Transverse colon (tissue), 4 donors: ENCODE results near the gene EML4. TPM values are rescaled to one million over a fixed set of nuclear protein-coding genes. Genes with fewer than 3 reads are reported as not detected.

Experiments used
- DNase-seq: peaks from one replicate; pipeline ENCODE4 v3.0.0-alpha.2; 2019
- H3K27ac ChIP-seq, 4 donors: fragments of 200-600 bp; sonication (generic); 2 replicates each; pipeline ENCODE4 v1.5.1; 2016 to 2018; ENCODE audit warnings: inconsistent platforms in 4 of 4
- H3K27me3 ChIP-seq: fragments of 200-600 bp; sonication (generic); 2 replicates; pipeline ENCODE4 v1.5.1; 2017; ENCODE audit warnings: inconsistent platforms
- H3K36me3 ChIP-seq, 4 donors: fragments of 200-600 bp; sonication (generic); 2 replicates each; pipeline ENCODE4 v1.5.1; 2017 to 2019; ENCODE audit warnings: inconsistent platforms in 4 of 4
- H3K4me1 ChIP-seq, 4 donors: fragments of 200-600 bp; sonication (generic); 2 replicates each; pipeline ENCODE4 v1.5.1; 2017 to 2020; ENCODE audit warnings: inconsistent platforms in 4 of 4
- H3K4me3 ChIP-seq, 4 donors: fragments of 200-600 bp; sonication (generic); 1 replicate in 1 of 4; 2 replicates in 3 of 4; pipeline versions ENCODE4 v1.5.1 to v1.6.1; 2017 to 2019; ENCODE audit warnings: inconsistent platforms in 4 of 4
- H3K9me3 ChIP-seq, 2 donors: fragments of 200-600 bp; sonication (generic); 2 replicates each; pipeline ENCODE4 v1.5.1; 2017 to 2019; ENCODE audit warnings: inconsistent platforms in 2 of 2
- CTCF ChIP-seq, 5 experiments: fragments of 200-600 bp in 3 of 5; fragments of 450-650 bp in 2 of 5; sonication (generic) in 3 of 5; IDR thresholded peaks; 1 replicate in 2 of 5; 2 replicates in 3 of 5; pipeline ENCODE4 v1.5.1; 2016 to 2017; ENCODE audit warnings: antibody characterized with exemption in 5 of 5, inconsistent platforms in 3 of 5, mild to moderate bottlenecking in 2 of 5, moderate library complexity in 1 of 5
- EP300 ChIP-seq: sonication (generic); formaldehyde crosslinking; IDR thresholded peaks from one replicate; pipeline ENCODE4 v1.6.1; 2017; ENCODE audit warnings: antibody characterized with exemption, low read depth
- POLR2A ChIP-seq: fragments of 450-650 bp; IDR thresholded peaks from one replicate; pipeline ENCODE4 v1.6.1; 2016; ENCODE audit warnings: antibody characterized with exemption, mild to moderate bottlenecking, moderate library complexity
- POLR2AphosphoS5 ChIP-seq, 3 donors: sonication (generic); formaldehyde crosslinking; IDR thresholded peaks; one replicate each; pipeline ENCODE4 v1.6.1; 2016; ENCODE audit warnings: antibody characterized with exemption in 3 of 3
- WGBS, 2 donors: methylation state at CpG; one replicate each; pipeline ENCODE4 v1.1.5; 2018; ENCODE audit warnings: low coverage in 1 of 2; 5-methylcytosine and 5-hydroxymethylcytosine counted together
- in situ Hi-C, 4 donors: fragments of 200-750 bp; cut with MboI; loops; one replicate each; pipeline versions ENCODE4 v1.15.0 to v1.15.1; 2017; ENCODE audit warnings: low sequenced_read_pairs in 3 of 4, low pct_ligation_motif_present in 1 of 4, low pct_unique_long_range_greater_than_20kb in 1 of 4
- intact Hi-C: fragments of 100-400 bp; cut with DNase I; formaldehyde crosslinking; loops from one replicate; pipeline ENCODE4 v1.15.1; 2023; ENCODE audit warnings: low total_unique reads
- total RNA-seq, 4 donors: library from RNA; depleted of rRNA; stranded (reverse); fragments of >200 nt; gene quantifications; one replicate each; pipeline ENCODE4 v1.1.0, GENCODE V29; 2016

The EML4 gene
- total RNA-seq, 4 donors from 2014 or later, result 49.7 to 91.5 (median 67.5) TPM

GRCh38 chr2:42223855-42224268 lies 54.7 kb downstream of the EML4 start:
- H3K27ac ChIP-seq, result peak overlapping the region in 3 of 4 donors; percentile 43 to 69 (median 45)
- intact Hi-C loops, result no loop called here

GRCh38 chr2:42224422-42225067 lies 55.4 kb downstream of the EML4 start:
- Histone ChIP-seq H3K4me1 (peaks cover 0 to 51% (median 28%) of the 10 kb centered on the region in 4 donors), H3K27ac (peak overlapping the region in 3 of 4 donors; percentile 43 to 69 (median 45)), H3K36me3 (no peaks in the 10 kb centered on the region), H3K4me3 (no peak overlapping the region), H3K9me3 (no peaks in the 10 kb centered on the region), H3K27me3 (no peaks in the 10 kb centered on the region)
- no peak for DNase-seq
- WGBS, 2 donors, result 39 to 53% methylated on average over 4 of the region's 4 CpGs
- no peak for TF ChIP-seq POLR2AphosphoS5 (IDR thresholded peaks at IDR 0.05)
- no peak for TF ChIP-seq CTCF (IDR thresholded peaks at IDR 0.05)
- TF ChIP-seq POLR2A, result no peak
- no peak for TF ChIP-seq EP300
- in situ Hi-C loops, result loop anchor here in 2 of 4 donors (25.0 kb wide), 1 partner anchor 362 kb away; no protein-coding TSS in a partner anchor
- intact Hi-C loops, result no loop called here

More at GRCh38 chr2:42223855-42224268, 54.7 kb downstream of the EML4 start:
- TF ChIP-seq POLR2AphosphoS5 (IDR thresholded peaks at IDR 0.05) (no peak), POLR2A (no peak), CTCF (IDR thresholded peaks at IDR 0.05) (no peak), EP300 (no peak)
- WGBS, 2 donors, result 42 to 63% methylated on average over 2 of the region's 2 CpGs
- Histone ChIP-seq H3K27me3 (no peaks in the 10 kb centered on the region), H3K4me1 (peaks cover 0 to 45% (median 28%) of the 10 kb centered on the region in 4 donors), H3K36me3 (no peaks in the 10 kb centered on the region), H3K4me3 (no peak overlapping the region), H3K9me3 (no peaks in the 10 kb centered on the region)
- in situ Hi-C loops, result no loop called here
- DNase-seq, result no peak

GRCh38 chr2:42225573-42225972 lies 56.4 kb downstream of the EML4 start:
- in situ Hi-C loops, result loop anchor here in 2 of 4 donors (25.0 kb wide), 1 partner anchor 363 kb away; no protein-coding TSS in a partner anchor

More at GRCh38 chr2:42225573-42225972, 56.4 kb downstream of the EML4 start:
- DNase-seq, result no peak
- H3K9me3 ChIP-seq, result no peaks in the 10 kb centered on the region
- H3K27ac ChIP-seq, result no peak overlapping the region
- H3K4me1 ChIP-seq, result peaks cover 0 to 55% (median 28%) of the 10 kb centered on the region in 4 donors
- no peak overlapping the region for H3K4me3 ChIP-seq
- intact Hi-C loops, result no loop called here
- no peaks in the 10 kb centered on the region for H3K27me3 ChIP-seq
- 73 to 84% methylated on average over 1 of the region's 1 CpG for WGBS, 2 donors
- TF ChIP-seq POLR2AphosphoS5 (IDR thresholded peaks at IDR 0.05), result no peak
- no peak for TF ChIP-seq POLR2A
- TF ChIP-seq EP300, result no peak
- TF ChIP-seq CTCF (IDR thresholded peaks at IDR 0.05), result no peak
- no peaks in the 10 kb centered on the region for H3K36me3 ChIP-seq
